GM18861 (cell line): Measurements from ENCODE around the gene FAM8A1.
A peak's percentile ranks its signal among the peaks of the same experiment; 100 is the strongest.

Experiments used
- ATAC-seq: cut with Tn5 transposase; IDR thresholded peaks from one replicate; pipeline ENCODE4 v1.9.1; 2021; ENCODE audit not compliant: unreplicated experiment

FAM8A1 gene

GRCh38 chr6:17600527-17601385 lies 654 bp downstream of the FAM8A1 start:
- ATAC-seq = peak; percentile 41

- ATAC-seq = no peak
These were observed 1.2 kb downstream of the FAM8A1 start for GRCh38 chr6:17601386-17601703.

DNA sequence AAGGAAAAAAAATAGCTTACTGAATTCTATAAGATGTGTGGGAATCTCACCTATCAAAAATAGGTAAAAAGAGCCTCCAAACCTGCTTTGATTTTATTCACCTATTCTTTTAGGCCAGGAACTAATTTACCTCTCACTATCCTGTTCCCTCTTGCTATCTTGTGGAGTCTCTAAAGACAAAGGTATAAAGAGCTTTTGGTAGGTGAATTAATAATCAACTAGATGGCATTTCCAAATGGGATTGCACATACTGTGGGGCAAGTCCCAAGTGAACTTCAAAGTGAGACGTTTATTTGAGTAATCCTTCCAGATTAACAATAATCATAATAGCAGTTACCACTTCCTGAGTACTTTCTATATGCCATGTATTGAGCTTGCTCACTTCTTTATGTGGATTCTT lies 2.8 kb downstream of the FAM8A1 start:
- ATAC-seq = no peak

DNA sequence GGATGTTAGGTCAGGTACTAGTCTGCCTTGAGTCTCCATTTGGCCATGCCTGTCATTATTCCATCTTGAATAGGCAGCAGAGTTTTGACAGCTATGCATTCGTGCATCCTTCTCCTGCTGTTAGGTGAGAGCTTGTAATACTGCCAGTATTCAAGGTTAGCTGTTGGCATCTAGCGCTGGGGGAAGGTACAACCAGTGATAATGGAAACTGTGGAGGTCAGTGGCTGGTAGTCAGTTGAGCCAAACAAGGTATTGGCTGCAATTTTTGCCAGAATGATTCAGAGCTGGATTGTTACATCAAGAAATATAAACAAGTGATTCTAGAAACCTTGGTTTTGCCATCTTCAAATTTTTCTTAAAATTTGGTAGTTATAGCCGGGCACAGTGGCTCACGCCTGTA lies 6.5 kb downstream of the FAM8A1 start:
- ATAC-seq = no peak

DNA sequence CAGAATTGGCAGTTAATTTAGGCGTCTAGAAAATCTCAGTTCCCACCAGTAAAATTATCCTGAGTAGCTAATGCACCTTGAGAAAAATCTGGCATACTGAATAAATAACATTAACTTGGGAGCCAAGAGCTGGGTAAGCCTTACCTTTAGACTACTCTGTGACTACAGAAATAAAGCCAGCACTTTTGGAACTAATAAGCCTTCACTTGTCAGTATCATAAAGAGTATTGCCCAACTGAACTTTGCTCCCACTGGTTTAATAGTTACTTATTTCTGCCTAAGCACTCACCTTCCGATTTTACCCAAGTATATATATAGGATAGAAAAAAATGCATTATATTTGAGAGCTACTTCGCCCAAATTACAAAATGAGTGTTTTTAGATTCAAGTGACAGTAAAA lies 10.7 kb downstream of the FAM8A1 start:
- no peak for ATAC-seq

GRCh38 chr6:17612048-17612447 lies 11.9 kb downstream of the FAM8A1 start:
- no peak for ATAC-seq

DNA sequence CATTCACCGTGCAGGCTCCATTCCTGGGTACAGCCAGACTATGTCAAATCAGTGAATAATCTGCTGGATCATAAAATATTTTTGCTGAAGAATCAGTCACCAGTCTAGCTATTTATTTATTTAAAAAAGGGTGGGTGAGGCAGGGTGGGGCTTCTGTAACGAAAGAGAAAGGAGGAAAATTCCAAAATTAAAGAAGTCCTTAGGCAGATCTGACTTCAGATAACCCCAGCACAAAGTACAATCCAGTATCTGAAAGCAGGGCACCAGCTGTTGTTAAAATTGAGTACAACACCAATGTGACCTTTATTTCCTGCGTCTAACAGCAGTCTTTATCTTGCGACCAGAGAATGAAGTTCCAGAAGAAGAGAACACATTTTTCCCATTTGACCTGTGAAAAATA lies 15.7 kb downstream of the FAM8A1 start:
- ATAC-seq = no peak

GRCh38 chr6:17621003-17621402 lies 20.9 kb downstream of the FAM8A1 start:
- ATAC-seq = peak; percentile 86

DNA sequence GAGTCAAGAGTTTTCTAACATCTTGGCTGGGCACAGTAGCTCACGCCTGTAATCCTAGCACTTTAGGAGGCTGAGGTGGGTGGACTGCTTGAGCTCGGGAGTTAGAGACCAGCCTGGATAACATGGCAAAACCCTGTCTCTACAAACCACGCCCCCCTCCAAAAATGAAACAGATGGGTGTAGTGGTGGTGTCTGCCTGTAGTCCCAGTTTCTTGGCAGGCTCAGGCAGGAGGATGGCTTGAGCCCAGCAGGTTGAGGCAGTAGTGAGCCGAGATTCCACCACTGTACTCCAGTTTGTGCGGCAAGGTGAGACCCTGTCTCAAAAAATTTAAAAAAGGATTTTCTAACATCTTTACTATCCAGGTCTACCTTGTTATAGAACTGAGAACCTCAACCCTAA lies 22.0 kb downstream of the FAM8A1 start:
- ATAC-seq = no peak

GRCh38 chr6:17624396-17624795 lies 24.3 kb downstream of the FAM8A1 start:
- no peak for ATAC-seq

DNA sequence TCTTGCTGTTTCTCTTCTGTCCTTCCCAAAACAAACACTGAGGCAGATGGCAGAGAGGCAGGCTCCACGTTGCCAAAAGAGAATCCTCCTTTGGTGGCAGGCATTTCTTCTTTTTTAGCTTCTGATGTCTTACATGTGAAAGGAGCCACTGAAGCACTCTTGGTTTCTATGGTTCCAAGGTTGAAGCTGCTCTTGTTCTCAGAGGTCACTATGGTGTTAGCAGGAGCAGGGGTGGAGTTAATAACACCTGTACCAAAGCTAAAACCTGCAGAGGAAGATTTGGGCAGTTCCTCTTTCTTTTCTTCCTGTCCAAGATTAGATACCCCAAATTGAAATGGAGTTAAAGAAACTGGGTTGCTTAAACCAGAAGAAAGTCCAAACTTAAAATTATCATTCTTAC lies 28.8 kb downstream of the FAM8A1 start:
- ATAC-seq = no peak

DNA sequence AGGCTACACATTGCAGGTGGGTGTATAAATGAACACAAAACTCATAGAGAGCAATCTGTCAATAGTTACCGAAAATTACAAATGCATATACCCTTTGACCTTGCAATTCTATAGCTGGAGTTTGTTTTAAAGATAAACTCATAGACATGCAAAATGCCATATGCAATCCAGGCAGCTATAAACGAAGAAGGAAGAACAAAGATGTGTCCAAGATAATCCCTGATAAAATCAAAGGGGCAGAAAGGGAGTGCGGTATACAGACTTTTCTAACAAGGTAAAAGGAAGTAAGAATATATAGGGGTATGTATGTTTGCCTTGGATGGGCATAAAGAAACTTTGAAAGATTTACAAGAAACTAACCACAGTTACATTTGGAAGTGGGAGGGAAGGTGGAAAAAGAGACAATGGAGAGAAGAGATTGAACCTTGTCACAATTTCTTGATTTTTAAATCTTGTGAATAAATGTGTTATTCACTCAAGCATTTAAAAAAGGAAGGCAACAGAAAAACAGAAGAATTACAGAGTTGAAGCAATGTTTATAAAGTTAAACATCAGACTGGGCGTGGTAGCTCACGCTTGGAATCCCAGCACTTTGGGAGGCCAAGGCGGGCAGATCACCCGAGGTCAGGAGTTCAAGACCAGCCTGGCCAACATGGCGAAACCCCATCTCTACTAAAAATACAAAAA lies 29.9 kb downstream of the FAM8A1 start:
- no peak for ATAC-seq

DNA sequence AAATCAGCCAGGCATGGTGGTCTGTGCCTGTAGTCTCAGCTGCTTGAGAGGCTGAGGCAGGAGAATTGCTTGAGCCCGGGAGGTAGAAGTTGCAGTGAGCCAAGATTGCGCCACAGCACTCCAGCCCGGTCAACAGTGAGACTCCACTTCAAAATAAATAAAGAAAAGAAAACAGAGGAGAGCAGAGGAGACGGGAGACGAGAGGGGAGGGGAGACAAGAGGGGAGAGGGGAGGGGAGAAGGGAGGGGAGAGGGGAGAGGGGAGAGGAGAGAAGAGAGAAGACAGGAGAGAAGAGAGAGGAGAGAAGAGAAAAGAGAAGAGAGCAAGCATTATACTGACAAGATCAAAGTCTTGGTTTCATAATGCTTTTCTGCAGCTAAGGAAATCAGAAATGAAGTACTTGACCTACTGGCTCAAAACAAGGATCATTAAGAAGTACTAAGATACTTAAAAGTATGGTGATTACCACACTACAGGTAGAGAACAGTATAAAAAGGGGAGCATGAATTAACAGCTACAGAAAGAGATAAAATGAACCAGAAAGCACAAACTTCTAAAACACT lies 30.5 kb downstream of the FAM8A1 start:
- ATAC-seq = no peak

- ATAC-seq = no peak
These were observed 32.8 kb downstream of the FAM8A1 start for GRCh38 chr6:17632934-17633333.

GRCh38 chr6:17633465-17634188 lies 33.5 kb downstream of the FAM8A1 start:
- ATAC-seq = no peak

DNA sequence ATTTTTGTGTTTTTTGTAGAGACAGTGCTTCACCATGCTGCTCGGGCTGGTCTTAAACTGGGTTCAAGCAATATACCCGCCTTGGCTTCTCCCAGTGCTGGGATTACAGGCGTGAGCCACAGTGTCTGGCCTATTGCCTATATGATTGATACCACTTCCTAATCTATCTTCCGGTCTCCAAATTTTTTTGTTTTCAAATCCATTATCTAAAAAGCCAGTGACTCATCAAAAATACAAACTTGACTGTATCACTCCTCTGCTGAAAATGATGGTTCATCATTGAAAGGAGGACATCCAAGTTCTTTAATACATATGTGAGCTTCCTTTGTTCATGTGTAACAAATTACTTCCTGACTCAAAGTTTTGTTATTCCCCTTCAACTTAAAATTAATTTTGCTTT lies 35.5 kb downstream of the FAM8A1 start:
- ATAC-seq = no peak

DNA sequence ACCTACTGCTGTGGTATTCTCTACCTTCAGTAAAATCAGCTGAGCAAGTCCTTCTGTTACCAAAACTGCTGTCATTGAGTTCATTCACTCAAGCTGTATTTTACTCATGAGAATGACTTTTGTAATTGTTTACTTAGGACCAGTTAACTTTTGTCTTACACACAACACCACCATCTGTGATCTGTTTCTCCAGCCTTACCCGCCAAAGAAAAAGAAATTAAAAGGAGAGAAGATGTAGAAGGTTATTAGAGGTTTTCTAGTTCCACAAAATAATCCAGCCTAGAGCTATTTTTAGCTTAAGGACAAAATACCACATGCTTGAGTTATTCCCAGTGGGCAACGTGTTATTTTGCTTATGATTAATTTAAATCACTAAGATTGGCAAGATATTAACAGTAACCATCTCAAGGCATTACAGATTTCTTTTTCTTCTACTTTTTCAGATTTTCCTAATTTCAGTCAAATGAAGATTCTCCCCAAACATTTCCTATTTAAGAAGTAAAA lies 38.2 kb downstream of the FAM8A1 start:
- ATAC-seq = no peak

DNA sequence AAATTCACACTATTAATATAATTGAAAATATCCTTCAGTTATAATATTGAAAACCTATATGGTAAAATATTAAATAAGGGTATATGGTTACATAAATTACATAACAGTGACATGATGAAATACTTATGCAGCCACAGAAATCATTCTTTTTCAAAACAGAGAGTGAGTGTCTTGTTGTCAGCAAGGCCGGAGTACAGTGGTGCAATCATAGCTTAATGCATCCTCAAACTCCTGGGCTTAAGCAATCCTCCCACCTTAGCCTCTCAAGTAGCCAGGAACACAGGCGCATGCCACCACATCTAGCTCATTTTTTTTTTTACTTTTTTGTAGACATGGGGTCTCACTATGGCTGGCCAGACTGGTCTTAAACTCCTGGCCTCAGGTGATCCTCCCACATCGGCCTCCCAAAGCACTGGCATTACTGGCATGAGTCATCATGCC lies 40.4 kb downstream of the FAM8A1 start:
- ATAC-seq = no peak

- no peak for ATAC-seq
These were observed 48.6 kb downstream of the FAM8A1 start for GRCh38 chr6:17648745-17649144.

GRCh38 chr6:17650656-17651309 lies 50.7 kb downstream of the FAM8A1 start:
- ATAC-seq = no peak
